HG03575 (cell line): Measurements from ENCODE around the gene TTL.
"Not testable (repeated sequence)": the region's sequence is repeated elsewhere in the genome, so short reads cannot be mapped to it uniquely, and the experiment has no call there.

Source experiments
- ATAC-seq: cut with Tn5 transposase; IDR thresholded peaks from one replicate; pipeline ENCODE4 v1.9.1; 2021; ENCODE audit not compliant: unreplicated experiment, insufficient number of reproducible peaks, low FRiP score; ENCODE audit errors: extremely low read depth

Gene TTL

GRCh38 chr2:112566104-112566503 is 84.1 kb downstream of the TTL start:
- ATAC-seq = no peak

DNA sequence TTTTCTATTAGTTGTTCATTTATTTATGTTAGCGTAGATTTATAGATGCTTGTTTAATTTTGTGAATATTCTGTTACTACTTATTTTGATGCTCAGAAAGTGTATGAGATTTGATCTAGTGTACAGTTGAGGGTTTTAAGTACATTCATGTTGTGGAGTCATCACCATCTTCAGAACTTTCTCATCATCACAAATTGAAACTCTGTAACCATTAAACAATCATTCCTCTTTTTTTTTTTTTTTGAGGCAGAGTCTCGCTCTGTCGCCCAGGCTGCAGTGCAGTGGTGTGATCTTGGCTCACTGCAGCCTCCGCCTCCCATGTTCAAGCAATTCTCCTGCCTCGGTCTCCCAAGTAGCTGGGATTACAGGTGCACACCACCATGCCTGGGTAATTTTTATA is 84.6 kb downstream of the TTL start:
- not testable (repeated sequence) for ATAC-seq

DNA sequence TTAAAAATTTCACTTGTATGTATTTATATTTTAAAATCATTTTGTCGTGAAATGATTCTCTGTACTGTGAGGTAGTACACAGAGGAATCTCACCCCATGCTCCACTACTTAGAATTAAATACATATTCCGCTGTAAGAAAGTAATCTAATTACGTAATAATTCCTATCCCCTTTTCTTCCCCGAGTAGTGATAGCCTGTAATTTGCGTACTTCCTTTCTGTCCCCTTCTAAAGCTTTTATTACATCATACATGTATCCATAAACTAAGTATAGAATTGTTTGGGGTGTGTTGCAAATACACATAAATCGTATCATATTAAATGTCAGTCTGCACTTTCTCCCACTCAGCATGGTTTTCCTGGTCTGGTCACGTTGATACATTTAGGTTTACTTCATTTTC is 90.0 kb downstream of the TTL start:
- ATAC-seq = no peak

DNA sequence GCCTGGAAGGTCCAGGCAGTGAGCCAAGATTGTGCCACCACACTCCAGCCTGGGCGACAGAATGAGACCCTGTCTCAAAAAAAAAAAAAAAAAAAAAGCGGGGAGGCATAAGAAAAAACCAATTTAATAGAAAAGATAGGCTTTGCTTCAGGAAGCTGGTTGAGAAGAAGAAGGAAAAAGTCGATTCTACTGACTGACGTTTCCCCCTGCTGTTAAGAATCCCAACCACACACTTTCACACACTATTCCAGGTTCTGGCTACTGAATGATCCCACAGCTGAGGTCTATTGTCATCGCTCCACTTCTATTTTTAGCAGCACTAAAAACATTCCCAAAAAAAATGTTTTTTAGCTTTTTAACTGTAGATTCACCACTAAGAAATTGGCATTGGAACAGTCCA is 95.8 kb downstream of the TTL start:
- ATAC-seq = no peak

GRCh38 chr2:112579241-112579640 is 97.3 kb downstream of the TTL start:
- ATAC-seq = no peak

- ATAC-seq = no peak
These were observed 98.1 kb downstream of the TTL start for GRCh38 chr2:112580084-112580483.

DNA sequence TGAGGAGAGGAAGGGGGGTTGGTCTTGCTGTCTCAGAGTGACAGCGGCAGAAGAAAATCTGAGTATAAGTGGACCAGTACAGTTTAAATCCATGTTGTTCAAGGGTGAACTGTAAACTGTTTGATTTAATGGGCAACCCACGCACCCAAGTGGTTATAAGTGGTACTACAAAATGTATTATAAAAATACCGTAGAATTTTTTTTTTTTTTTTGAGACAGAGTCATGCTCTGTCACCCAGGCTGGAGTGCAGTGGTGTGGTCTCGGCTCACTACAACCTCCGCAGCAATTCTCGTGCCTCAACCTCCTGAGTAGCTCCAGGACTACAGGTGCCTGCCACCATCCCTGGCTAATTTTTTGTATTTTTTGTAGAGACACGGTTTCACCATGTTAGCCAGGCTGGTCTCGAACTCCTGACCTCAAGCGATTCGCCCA is 100.4 kb downstream of the TTL start:
- ATAC-seq = no peak

DNA sequence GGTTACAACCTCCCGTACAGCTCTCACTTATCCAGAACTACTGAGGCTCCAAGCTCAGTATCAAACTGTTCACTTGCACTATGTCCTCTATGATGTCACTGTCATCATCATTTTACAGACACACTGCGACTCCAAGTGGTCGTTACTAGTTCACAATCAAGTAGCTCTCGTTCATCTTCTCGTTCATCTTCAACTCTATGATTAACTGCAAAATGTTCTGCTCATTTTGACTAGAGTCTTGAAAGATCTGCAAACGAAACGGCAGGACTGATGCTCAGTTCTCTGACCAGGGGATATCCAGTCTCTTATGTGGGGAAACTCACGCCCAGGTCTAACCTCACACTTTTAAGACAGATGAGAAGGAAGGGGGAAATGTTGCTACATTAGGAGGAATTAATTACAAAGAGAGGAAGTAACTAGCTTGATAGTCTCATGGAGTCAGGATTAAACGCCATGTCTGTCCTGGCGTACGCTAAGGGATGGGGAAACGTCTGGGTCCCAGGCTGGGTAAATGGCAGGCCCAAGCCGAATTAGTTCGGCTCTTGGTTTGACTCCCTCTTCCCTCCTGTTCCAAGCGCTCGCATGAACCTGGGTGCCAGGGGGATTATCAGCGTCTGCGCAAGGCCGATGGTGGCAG is 101.7 kb downstream of the TTL start:
- no peak for ATAC-seq

DNA sequence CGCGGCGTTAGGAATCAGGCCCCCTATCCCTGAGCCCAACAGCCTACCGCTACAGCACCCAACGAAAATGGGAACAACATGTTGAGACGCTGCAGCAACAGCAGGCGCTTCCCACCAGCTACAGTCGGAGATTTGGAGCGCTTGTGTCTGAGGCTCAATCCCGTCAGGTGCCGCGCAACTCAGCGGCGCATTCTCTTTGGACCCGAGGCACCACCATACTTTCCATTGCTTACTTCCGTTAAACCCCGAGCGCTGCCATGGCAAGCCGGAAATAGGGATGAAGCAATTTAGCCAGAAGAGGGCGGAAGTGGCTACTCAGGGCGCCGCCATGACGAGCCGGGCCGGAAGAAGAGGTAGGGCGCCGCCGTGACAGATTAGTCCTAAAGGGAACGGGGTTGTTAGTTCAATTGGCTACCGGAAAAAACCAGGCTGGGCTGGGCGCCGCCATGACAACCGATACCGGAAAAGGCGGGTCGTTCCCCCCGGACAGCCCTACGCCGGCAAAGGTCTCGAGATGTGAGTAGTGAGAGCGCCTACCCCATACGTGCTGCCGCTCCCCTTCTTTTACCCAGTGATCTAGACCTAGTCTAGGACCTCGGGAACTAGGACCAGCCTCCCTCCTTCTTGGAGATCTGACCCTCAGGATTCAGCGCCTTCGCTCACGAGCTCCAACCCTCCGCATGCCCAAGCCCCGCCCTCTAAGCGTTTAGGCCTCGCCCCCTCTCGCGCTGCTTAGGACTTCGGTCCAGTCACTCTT is 102.4 kb downstream of the TTL start, which contains the start of gene CHCHD5:
CHCHD5 (plus strand) TSS at position 476 of the 757 bp plus-strand sequence; CDS start at position 515, 39 bp downstream.
- peak; percentile 69 for ATAC-seq

- no peak for ATAC-seq
These were observed 102.9 kb downstream of the TTL start for GRCh38 chr2:112584891-112585250.

DNA sequence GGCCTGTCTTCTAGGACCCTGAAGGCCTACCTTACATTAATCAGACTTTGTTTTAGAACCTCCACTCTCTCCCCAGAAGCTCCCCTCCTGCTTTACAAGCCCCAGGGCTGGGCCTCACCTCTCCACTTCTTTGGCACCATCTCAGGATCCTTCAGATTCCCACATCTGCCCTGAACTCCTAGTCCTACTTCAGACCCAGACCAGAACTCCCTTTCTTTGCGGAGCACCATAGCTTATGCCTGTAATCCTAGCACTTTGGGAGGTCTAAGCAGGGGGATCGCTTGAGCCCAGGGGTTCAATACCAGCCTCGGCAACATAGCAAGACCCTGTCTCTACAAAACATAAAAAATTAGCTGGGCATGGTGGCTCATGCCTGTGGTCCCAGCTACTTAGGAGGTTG is 103.4 kb downstream of the TTL start:
- ATAC-seq = no peak

GRCh38 chr2:112585873-112586464 is 104.0 kb downstream of the TTL start:
- no peak for ATAC-seq

DNA sequence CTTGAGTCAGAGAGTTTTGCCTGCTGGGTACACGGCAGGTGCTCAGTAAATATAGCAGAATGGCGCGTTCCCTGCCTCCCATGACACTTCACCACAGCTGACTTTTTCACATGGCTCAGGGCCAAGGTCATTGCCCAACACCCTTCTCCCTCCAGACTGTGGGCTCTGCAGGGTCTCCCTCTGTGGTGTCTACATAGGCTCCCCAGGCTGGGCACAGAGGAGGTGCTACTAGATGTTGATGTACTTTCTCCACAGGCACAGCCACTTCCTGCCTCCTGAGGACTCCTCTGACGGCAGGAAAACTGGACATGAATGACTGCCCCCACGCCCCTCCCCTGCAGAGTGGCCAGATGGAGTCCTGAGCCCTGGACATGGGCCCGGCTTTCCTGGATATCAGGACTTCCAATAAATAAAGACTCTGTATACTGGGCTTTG is 106.7 kb downstream of the TTL start:
- no peak for ATAC-seq
